A673 (cell line): ENCODE results near the gene F8A3. TPM values are rescaled to one million over a fixed set of nuclear protein-coding genes. Genes with fewer than 3 reads are reported as not detected.
"Not testable (repeated sequence)": the region's sequence is repeated elsewhere in the genome, so short reads cannot be mapped to it uniquely, and the experiment has no call there.

Experiments
- BruUV-seq: library from RNA; stranded (reverse); fragments of 400-500 nt; replicated peaks from 2 replicates; lab custom pipeline; 2021; lab: Mats Ljungman, UMichigan
- CTCF ChIA-PET: fragments of 300-600 bp; sonication (Branson Sonifier 250); formaldehyde crosslinking; loops from one replicate; lab custom pipeline; 2022; ENCODE audit warnings: antibody characterized with exemption; lab: Charles Lee
- POLR2A ChIA-PET: fragments of 300-600 bp; sonication (Branson Sonifier 250); formaldehyde crosslinking; loops from one replicate; lab custom pipeline; 2022; ENCODE audit warnings: antibody characterized with exemption; ENCODE audit not compliant: low non-redundant PET; lab: Charles Lee
- DNase-seq: peaks from one replicate; pipeline ENCODE4 v3.0.0-alpha.2; 2015; ENCODE audit warnings: low spot score
- H3K27ac ChIP-seq: fragments of 200-600 bp; sonication (generic); 2 replicates; pipeline ENCODE4 v1.5.1; 2016; ENCODE audit warnings: mixed run types, low read depth, mild to moderate bottlenecking, mixed read lengths, antibody characterized with exemption, low read length; ENCODE audit not compliant: poor library complexity, severe bottlenecking
- H3K27me3 ChIP-seq: fragments of 200-600 bp; sonication (generic); replicated peaks from 2 replicates; pipeline ENCODE4 v1.6.1; 2017; ENCODE audit warnings: mixed run types, low read depth, mild to moderate bottlenecking, mixed read lengths, antibody characterized with exemption, low read length; ENCODE audit not compliant: insufficient read depth, poor library complexity
- H3K36me3 ChIP-seq: fragments of 200-600 bp; sonication (generic); 2 replicates; pipeline ENCODE4 v1.6.1; 2016; ENCODE audit warnings: mixed run types, mild to moderate bottlenecking, mixed read lengths, antibody characterized with exemption, low read length; ENCODE audit not compliant: insufficient read depth, poor library complexity, severe bottlenecking
- H3K4me1 ChIP-seq: fragments of 200-600 bp; sonication (generic); 2 replicates; pipeline ENCODE4 v1.6.1; 2017; ENCODE audit warnings: mixed run types, mild to moderate bottlenecking, mixed read lengths, antibody characterized with exemption, low read length; ENCODE audit not compliant: insufficient read depth, poor library complexity, severe bottlenecking
- H3K4me3 ChIP-seq: fragments of 200-600 bp; sonication (generic); 2 replicates; pipeline ENCODE4 v1.5.1; 2016; ENCODE audit warnings: low read depth, mixed run types, mild to moderate bottlenecking, mixed read lengths, low read length; ENCODE audit not compliant: poor library complexity, severe bottlenecking
- H3K9me3 ChIP-seq: fragments of 200-600 bp; sonication (generic); 2 replicates; pipeline ENCODE4 v1.6.1; 2016; ENCODE audit warnings: mixed run types, low read depth, mild to moderate bottlenecking, mixed read lengths, antibody characterized with exemption, low read length; ENCODE audit not compliant: poor library complexity, severe bottlenecking
- CTCF ChIP-seq: fragments of 300-800, 200-600 bp; sonication (generic); conservative IDR thresholded peaks from 2 replicates; pipeline ENCODE4 v1.5.1; 2017; ENCODE audit warnings: low read depth, mild to moderate bottlenecking, antibody characterized with exemption, low read length, moderate library complexity, mixed read lengths
- EZH2 ChIP-seq: fragments of 200-600 bp; sonication (generic); IDR thresholded peaks from 2 replicates; pipeline ENCODE4 v1.6.1; 2017; ENCODE audit warnings: borderline replicate concordance, low read depth, mild to moderate bottlenecking, mixed read lengths, antibody characterized with exemption, low read length; ENCODE audit not compliant: poor library complexity, severe bottlenecking
- intact Hi-C: fragments of 100-400 bp; cut with micrococcal nuclease; formaldehyde crosslinking; loops from one replicate; pipeline ENCODE4 v1.10.0; 2022; ENCODE audit not compliant: unreplicated experiment
- total RNA-seq: library from RNA; stranded (reverse); gene quantifications from 2 replicates; pipeline ENCODE4 v1.2.3, GENCODE V29; 2021

The F8A3 gene
- total RNA-seq, 1 experiment from 2014 or later = 5.3 TPM

GRCh38 chrX:155460501-155460900 lies 2.1 kb upstream of the F8A3 start:
- BruUV-seq, POLR2A ChIA-PET, H3K4me1 ChIP-seq, intact Hi-C loops, CTCF ChIA-PET, H3K9me3 ChIP-seq, H3K36me3 ChIP-seq, DNase-seq, H3K27me3 ChIP-seq, H3K27ac ChIP-seq, H3K4me3 ChIP-seq: not testable (repeated sequence)

GRCh38 chrX:155457761-155458447 lies 516 bp downstream of the F8A3 start:
- H3K36me3 ChIP-seq, DNase-seq, CTCF ChIA-PET, H3K4me3 ChIP-seq, H3K27ac ChIP-seq, H3K9me3 ChIP-seq, H3K4me1 ChIP-seq, intact Hi-C loops, H3K27me3 ChIP-seq, POLR2A ChIA-PET, BruUV-seq: not testable (repeated sequence)

GRCh38 chrX:155441097-155441496 lies 17.3 kb downstream of the F8A3 start:
- no TSS peak for BruUV-seq
- H3K4me1 ChIP-seq = no peaks in the 10 kb centered on the region
- H3K36me3 ChIP-seq = no peaks in the 10 kb centered on the region
- H3K27me3 ChIP-seq = no peaks in the 10 kb centered on the region
- H3K4me3 ChIP-seq = no peak overlapping the region
- intact Hi-C loops = no loop called here
- H3K9me3 ChIP-seq = peaks cover 4% of the 10 kb centered on the region
- TF ChIP-seq EZH2 (no peak), CTCF (no peak)
- ChIA-PET POLR2A (no interaction called here), CTCF (no interaction called here)
- no peak for DNase-seq
- no peak overlapping the region for H3K27ac ChIP-seq

GRCh38 chrX:155435744-155436112 lies 22.7 kb downstream of the F8A3 start:
- TF ChIP-seq CTCF (no peak), EZH2 (no peak)
- no peak overlapping the region for H3K27ac ChIP-seq
- no peak overlapping the region for H3K4me3 ChIP-seq
- no peak for DNase-seq
- H3K27me3 ChIP-seq = no peaks in the 10 kb centered on the region
- CTCF ChIA-PET = no interaction called here
- intact Hi-C loops = no loop called here
- no peaks in the 10 kb centered on the region for H3K36me3 ChIP-seq
- no peaks in the 10 kb centered on the region for H3K9me3 ChIP-seq
- no TSS peak for BruUV-seq
- H3K4me1 ChIP-seq = no peaks in the 10 kb centered on the region
- POLR2A ChIA-PET = no interaction called here
